ENCODE measurements around the gene DYNC1H1.
A peak's percentile ranks its signal among the peaks of the same experiment; 100 is the strongest.

The DYNC1H1 gene

GRCh38 chr14:102094101-102094500 lies 129.7 kb downstream of the DYNC1H1 start:
- H3K36me3 ChIP-seq (ENCODE audit: control insufficient read depth, insufficient read depth, low read length), result no peaks in the 10 kb centered on the region
- no peak overlapping the region for H3K4me3 ChIP-seq (ENCODE audit: low read depth, low read length)
- H3K9me3 ChIP-seq (ENCODE audit: control insufficient read depth, low read length), result no peaks in the 10 kb centered on the region
- peaks cover 2% of the 10 kb centered on the region for H3K4me1 ChIP-seq
- no peak overlapping the region for H2AFZ ChIP-seq
- H3K9ac ChIP-seq, result no peak overlapping the region
- no peak overlapping the region for H3K4me2 ChIP-seq (ENCODE audit: low read length)
- H3K27me3 ChIP-seq (ENCODE audit: control insufficient read depth, insufficient read depth, low read length), result no peaks in the 10 kb centered on the region
- H3K79me2 ChIP-seq, result no peaks in the 10 kb centered on the region
- no peak overlapping the region for H3K27ac ChIP-seq
- no peak for TF ChIP-seq CTCF (IDR thresholded peaks at IDR 0.05)

- no peaks in the 10 kb centered on the region for H3K36me3 ChIP-seq (ENCODE audit: control insufficient read depth, insufficient read depth, low read length)
- no peak for TF ChIP-seq CTCF (IDR thresholded peaks at IDR 0.05)
- H3K4me2 ChIP-seq (ENCODE audit: low read length), result no peak overlapping the region
- peaks cover 2% of the 10 kb centered on the region for H3K4me1 ChIP-seq
- H3K4me3 ChIP-seq (ENCODE audit: low read depth, low read length), result no peak overlapping the region
- H3K9ac ChIP-seq, result no peak overlapping the region
- no peaks in the 10 kb centered on the region for H3K9me3 ChIP-seq (ENCODE audit: control insufficient read depth, low read length)
- no peak overlapping the region for H2AFZ ChIP-seq
- no peaks in the 10 kb centered on the region for H3K79me2 ChIP-seq
- H3K27me3 ChIP-seq (ENCODE audit: control insufficient read depth, insufficient read depth, low read length), result no peaks in the 10 kb centered on the region
- no peak overlapping the region for H3K27ac ChIP-seq
These were observed 131.0 kb downstream of the DYNC1H1 start for GRCh38 chr14:102095231-102095870.

DNA sequence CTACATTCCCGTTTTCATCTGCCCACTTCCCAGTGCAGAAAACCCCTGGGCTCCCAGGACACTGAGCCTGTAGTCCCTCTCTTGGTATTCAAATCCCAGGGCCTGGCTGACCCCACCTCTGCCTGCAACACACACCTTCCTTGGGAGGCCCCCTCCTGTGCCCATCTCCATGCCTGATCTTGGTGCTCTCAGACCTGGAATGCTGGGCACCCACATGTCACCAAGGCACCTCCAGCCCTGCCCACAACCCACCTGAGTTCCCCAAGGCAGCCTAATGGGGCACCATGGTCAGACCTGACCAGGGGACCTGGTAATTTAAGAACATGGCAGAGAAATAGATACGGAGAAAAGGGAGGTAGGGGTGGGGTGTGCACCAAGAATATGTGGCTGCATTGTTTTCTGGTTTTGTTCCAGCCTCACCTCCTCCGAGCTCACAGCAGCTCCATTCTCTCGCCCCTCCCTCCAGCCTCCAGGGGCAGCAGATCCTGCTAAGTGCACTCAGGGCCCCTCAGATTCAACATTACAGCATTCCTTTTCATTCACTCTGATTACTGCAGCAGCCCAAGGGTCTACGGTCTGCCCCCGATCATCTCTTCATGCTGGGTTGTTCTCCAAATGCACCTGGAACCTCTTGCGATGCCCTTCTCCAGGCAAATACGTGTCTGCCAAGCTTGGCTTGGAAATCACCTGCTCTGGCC lies 131.6 kb downstream of the DYNC1H1 start:
- no peaks in the 10 kb centered on the region for H3K9me3 ChIP-seq (ENCODE audit: control insufficient read depth, low read length)
- no peaks in the 10 kb centered on the region for H3K27me3 ChIP-seq (ENCODE audit: control insufficient read depth, insufficient read depth, low read length)
- H3K4me3 ChIP-seq (ENCODE audit: low read depth, low read length), result no peak overlapping the region
- no peaks in the 10 kb centered on the region for H3K79me2 ChIP-seq
- TF ChIP-seq CTCF (IDR thresholded peaks at IDR 0.05), result no peak
- H3K27ac ChIP-seq, result no peak overlapping the region
- peaks cover 2% of the 10 kb centered on the region for H3K4me1 ChIP-seq
- no peak overlapping the region for H3K9ac ChIP-seq
- no peak overlapping the region for H3K4me2 ChIP-seq (ENCODE audit: low read length)
- H3K36me3 ChIP-seq (ENCODE audit: control insufficient read depth, insufficient read depth, low read length), result no peaks in the 10 kb centered on the region
- peak overlapping the region; percentile 51 for H2AFZ ChIP-seq

DNA sequence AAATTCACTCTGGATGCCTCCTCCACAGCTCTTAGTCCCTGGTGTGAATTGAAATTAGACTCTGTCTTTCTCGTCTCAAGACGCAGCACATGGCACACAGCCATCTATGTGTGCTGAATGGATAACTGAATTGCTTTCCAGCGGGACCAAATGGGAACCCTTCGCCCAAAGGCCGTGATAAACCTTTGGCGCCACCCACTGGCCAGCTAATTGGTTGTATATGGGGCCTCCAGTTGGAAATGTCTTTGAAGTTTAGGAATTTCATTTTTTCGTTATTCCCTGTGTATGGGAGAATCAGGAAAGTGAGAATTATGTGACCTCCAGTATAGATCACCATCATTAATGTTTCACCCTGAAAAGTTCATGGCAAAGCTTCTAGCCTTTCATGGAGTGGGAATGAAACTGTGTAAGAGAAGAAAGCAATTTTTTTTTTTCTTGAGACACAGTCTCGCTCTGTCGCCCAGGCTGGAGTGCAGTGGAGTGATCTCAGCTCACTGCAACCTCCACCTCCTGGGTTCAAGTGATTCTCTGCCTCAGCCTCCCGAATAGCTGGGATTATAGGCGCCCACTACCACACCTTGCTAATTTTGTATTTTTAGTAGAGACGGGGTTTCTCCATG lies 132.3 kb downstream of the DYNC1H1 start:
- H3K4me1 ChIP-seq, result peaks cover 2% of the 10 kb centered on the region
- no peaks in the 10 kb centered on the region for H3K79me2 ChIP-seq
- H3K36me3 ChIP-seq (ENCODE audit: control insufficient read depth, insufficient read depth, low read length), result no peaks in the 10 kb centered on the region
- no peak overlapping the region for H3K9ac ChIP-seq
- no peak overlapping the region for H3K4me3 ChIP-seq (ENCODE audit: low read depth, low read length)
- H3K4me2 ChIP-seq (ENCODE audit: low read length), result no peak overlapping the region
- H3K9me3 ChIP-seq (ENCODE audit: control insufficient read depth, low read length), result no peaks in the 10 kb centered on the region
- H3K27ac ChIP-seq, result no peak overlapping the region
- peak overlapping the region; percentile 51 for H2AFZ ChIP-seq
- H3K27me3 ChIP-seq (ENCODE audit: control insufficient read depth, insufficient read depth, low read length), result no peaks in the 10 kb centered on the region
- TF ChIP-seq CTCF (IDR thresholded peaks at IDR 0.05), result peak; percentile 95
